Activated CD4-positive, alpha-beta memory T cell treated with anti-CD3 and anti-CD28 coated beads, Interleukin-2, amount 10 ng/mL, durations not matched to agents 7 days and 5 days (primary cell): ENCODE measurements around the gene RHBDL3. TPM values are rescaled to one million over a fixed set of nuclear protein-coding genes. Genes with fewer than 3 reads are reported as not detected.

Experiments used
- CTCF ChIA-PET: fragments of 350-600 bp; sonication (Branson Sonifier 250); formaldehyde crosslinking; loops from one replicate; lab custom pipeline; 2021; ENCODE audit warnings: antibody characterized with exemption, inconsistent platforms; lab: Charles Lee
- POLR2A ChIA-PET: fragments of 350-600 bp; sonication (Branson Sonifier 250); formaldehyde crosslinking; loops from one replicate; lab custom pipeline; 2021; ENCODE audit warnings: antibody characterized with exemption; lab: Charles Lee
- DNase-seq: peaks from one replicate; pipeline ENCODE4 v3.0.0-alpha.2; 2020
- H3K27ac Mint-ChIP-seq: one replicate; pipeline ENCODE4 v1.8.0; 2021; ENCODE audit warnings: mild to moderate bottlenecking, mixed read lengths
- H3K27me3 Mint-ChIP-seq: one replicate; pipeline ENCODE4 v1.8.0; 2021; ENCODE audit warnings: mixed read lengths
- H3K36me3 Mint-ChIP-seq: one replicate; pipeline ENCODE4 v1.8.0; 2021; ENCODE audit warnings: low read depth, mixed read lengths
- H3K4me1 Mint-ChIP-seq: one replicate; pipeline ENCODE4 v1.8.0; 2021; ENCODE audit warnings: mixed read lengths
- H3K4me3 Mint-ChIP-seq: one replicate; pipeline ENCODE4 v1.8.0; 2021; ENCODE audit warnings: mild to moderate bottlenecking, mixed read lengths
- H3K9me3 Mint-ChIP-seq: one replicate; pipeline ENCODE4 v1.8.0; 2021; ENCODE audit warnings: mixed read lengths
- total RNA-seq, 2 experiments: library from RNA; stranded (reverse); gene quantifications; one replicate each; pipeline ENCODE4 v1.2.3, GENCODE V29; 2021

Gene RHBDL3, protein sequence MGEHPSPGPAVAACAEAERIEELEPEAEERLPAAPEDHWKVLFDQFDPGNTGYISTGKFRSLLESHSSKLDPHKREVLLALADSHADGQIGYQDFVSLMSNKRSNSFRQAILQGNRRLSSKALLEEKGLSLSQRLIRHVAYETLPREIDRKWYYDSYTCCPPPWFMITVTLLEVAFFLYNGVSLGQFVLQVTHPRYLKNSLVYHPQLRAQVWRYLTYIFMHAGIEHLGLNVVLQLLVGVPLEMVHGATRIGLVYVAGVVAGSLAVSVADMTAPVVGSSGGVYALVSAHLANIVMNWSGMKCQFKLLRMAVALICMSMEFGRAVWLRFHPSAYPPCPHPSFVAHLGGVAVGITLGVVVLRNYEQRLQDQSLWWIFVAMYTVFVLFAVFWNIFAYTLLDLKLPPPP
- total RNA-seq = under 1 TPM; 0.45 to 0.55 TPM

DNA sequence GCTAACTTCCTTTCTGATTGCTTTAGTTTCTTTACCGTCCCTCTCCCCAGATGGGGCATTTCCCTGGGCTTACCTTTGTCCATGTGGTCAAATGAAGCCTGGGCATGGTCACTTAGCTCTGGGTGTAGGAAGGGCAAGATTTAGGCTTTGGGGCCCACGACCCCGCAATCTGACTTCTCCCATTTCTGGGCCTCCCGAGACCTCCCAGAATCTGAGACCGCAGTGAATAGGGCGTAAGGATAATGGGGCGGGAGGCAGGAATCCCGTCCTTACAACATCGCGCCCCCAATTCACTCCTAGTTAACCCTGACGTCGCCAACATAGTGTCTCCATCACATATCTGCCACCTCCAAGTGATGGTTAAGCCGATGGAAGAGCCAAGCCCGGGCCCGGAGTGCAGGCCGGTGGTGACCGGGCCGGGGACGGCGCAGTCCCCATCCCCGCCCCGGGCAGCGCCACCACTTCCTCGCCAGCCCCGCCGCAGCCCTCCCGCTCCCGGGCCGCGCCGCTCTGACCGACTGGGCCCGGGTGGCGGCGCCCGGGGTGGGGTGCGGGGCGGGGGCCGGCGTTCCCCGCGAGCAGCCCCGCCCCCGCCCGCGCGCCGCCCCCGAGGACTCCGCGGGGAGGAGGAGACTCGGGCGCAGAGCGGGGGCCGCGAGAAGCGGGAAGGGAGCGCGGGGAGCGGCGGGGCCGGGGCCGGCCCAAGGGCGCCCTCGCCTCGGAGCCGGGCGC is at the start of gene RHBDL3:
Gene RHBDL3 (plus strand): TSS at position 641 of the 732 bp plus-strand sequence. CDS start 358 bp downstream, outside the sequence.
- H3K4me3 Mint-ChIP-seq = peak within 1 kb of the TSS; percentile 72
- CTCF ChIA-PET = no interaction called here
- peaks cover 79% of the 10 kb centered on the region for H3K27me3 Mint-ChIP-seq
- no peaks in the 10 kb centered on the region for H3K36me3 Mint-ChIP-seq
- H3K9me3 Mint-ChIP-seq = no peaks in the 10 kb centered on the region
- no peak for DNase-seq
- peaks cover 18% of the 10 kb centered on the region for H3K4me1 Mint-ChIP-seq
- no peak within 1 kb of the TSS for H3K27ac Mint-ChIP-seq
- POLR2A ChIA-PET = no interaction called here

DNA sequence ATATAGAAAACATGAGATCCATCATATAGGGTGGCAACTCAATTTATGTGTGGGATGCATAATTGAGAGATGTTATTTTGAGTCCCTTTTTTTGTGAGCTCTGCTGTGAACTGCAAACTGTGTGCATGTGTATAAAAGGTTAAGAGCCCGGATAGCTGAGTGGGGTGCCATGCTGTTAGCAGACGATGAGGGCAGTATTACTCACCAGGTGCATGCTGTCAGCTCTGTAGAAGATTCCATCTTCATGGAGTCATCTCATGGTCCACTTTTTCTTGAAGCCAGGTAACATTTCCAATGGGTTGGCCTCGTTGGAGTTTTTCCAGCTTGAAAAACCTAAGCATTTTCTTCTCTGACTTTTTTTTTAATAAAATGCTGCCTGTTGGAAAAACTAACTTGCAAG is 43.0 kb upstream of the RHBDL3 start:
- Mint-ChIP-seq H3K9me3 (no peaks in the 10 kb centered on the region), H3K27ac (no peak overlapping the region), H3K27me3 (no peaks in the 10 kb centered on the region), H3K36me3 (peaks cover 15% of the 10 kb centered on the region), H3K4me3 (no peak overlapping the region), H3K4me1 (peaks cover 32% of the 10 kb centered on the region)
- CTCF ChIA-PET = interaction anchor here (0.7 to 1.3 kb wide), 3 partner anchors 9 to 239 kb away, joined by 3 read pairs; no protein-coding TSS in a partner anchor
- no peak for DNase-seq
- POLR2A ChIA-PET = interaction anchor here (1.0 kb wide), 1 partner anchor 9 kb away, joined by 4 read pairs; no protein-coding TSS in a partner anchor

- peaks cover 29% of the 10 kb centered on the region for H3K4me1 Mint-ChIP-seq
- no peak for DNase-seq
- no peak overlapping the region for H3K27ac Mint-ChIP-seq
- H3K4me3 Mint-ChIP-seq = no peak overlapping the region
- H3K9me3 Mint-ChIP-seq = no peaks in the 10 kb centered on the region
- ChIA-PET CTCF (no interaction called here), POLR2A (no interaction called here)
- H3K36me3 Mint-ChIP-seq = peaks cover 14% of the 10 kb centered on the region
- H3K27me3 Mint-ChIP-seq = no peaks in the 10 kb centered on the region
Measured at GRCh38 chr17:32223703-32224102, 41.9 kb upstream of the RHBDL3 start.

DNA sequence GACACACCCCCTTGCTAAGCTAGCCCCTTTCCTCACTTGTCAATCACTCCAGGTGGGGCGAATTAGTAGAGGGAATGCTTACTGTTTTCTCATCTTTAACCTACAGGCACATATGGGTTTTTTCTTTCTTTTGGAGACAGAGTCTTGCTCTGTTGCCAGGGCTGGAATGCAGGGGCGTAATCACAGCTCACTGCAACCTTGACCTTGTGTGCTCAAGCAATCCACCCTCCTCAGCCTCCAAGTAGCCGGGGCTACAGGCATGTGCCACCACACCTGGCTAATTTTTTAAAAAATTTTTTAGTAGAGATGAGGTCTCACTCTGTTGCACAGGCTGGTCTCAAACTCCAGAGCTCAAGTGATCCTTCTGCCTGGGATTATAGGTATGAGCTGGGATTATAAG is 38.7 kb upstream of the RHBDL3 start:
- Mint-ChIP-seq H3K27me3 (no peaks in the 10 kb centered on the region), H3K4me1 (peaks cover 2% of the 10 kb centered on the region), H3K9me3 (no peaks in the 10 kb centered on the region), H3K36me3 (peaks cover 14% of the 10 kb centered on the region), H3K4me3 (no peak overlapping the region), H3K27ac (no peak overlapping the region)
- ChIA-PET POLR2A (interaction anchor here (1.0 kb wide), 1 partner anchor 19 kb away, joined by 5 read pairs; no protein-coding TSS in a partner anchor), CTCF (interaction anchor here (0.6 kb wide), 1 partner anchor 35 kb away, joined by 6 read pairs; no protein-coding TSS in a partner anchor)
- DNase-seq = no peak

DNA sequence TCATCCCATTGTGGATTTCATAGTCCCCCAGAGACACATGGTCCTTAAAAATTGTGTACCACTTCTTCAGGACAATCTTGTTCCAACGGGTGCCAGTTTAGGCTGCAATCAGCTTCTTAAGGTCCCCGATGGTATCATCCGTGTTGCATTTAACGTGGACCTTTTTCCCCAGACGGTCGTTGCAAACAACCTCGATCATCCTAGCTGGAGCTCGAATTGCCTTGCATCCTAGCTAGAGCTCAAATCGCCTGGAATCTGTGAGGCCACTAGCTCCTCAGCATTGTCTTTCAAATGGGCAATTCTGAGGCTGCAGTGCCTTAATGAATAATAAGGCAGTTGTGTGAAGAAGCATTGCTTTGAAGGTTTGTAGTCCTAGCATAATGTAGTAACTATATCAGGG is 37.7 kb upstream of the RHBDL3 start:
- no peak overlapping the region for H3K27ac Mint-ChIP-seq
- H3K27me3 Mint-ChIP-seq = no peaks in the 10 kb centered on the region
- peaks cover 6% of the 10 kb centered on the region for H3K4me1 Mint-ChIP-seq
- no peak overlapping the region for H3K4me3 Mint-ChIP-seq
- ChIA-PET CTCF (interaction anchor here (0.7 kb wide), 1 partner anchor 216 kb away, joined by 5 read pairs; the partner anchor contains the start of gene PSMD11), POLR2A (no interaction called here)
- no peaks in the 10 kb centered on the region for H3K9me3 Mint-ChIP-seq
- H3K36me3 Mint-ChIP-seq = peaks cover 11% of the 10 kb centered on the region
- DNase-seq = no peak

DNA sequence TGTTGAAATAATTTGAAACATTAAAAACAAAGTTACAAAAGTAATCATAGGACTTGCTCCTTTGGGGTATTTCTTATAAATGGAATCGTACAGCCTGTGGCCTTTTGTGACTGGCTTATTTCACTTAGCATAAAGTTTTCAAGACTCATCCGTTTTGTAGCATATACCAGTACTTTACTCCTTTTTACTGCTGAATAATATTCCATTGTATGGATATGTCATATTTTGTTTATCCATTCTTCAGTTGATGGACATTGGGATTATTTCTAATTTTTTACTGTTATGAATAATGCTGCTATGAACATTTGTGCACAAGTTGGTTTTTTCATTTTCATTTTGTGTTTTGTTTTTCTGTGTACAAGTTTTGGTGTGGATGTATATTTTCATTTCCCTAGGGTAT is 30.0 kb upstream of the RHBDL3 start:
- POLR2A ChIA-PET = no interaction called here
- H3K27ac Mint-ChIP-seq = no peak overlapping the region
- no peaks in the 10 kb centered on the region for H3K9me3 Mint-ChIP-seq

DNA sequence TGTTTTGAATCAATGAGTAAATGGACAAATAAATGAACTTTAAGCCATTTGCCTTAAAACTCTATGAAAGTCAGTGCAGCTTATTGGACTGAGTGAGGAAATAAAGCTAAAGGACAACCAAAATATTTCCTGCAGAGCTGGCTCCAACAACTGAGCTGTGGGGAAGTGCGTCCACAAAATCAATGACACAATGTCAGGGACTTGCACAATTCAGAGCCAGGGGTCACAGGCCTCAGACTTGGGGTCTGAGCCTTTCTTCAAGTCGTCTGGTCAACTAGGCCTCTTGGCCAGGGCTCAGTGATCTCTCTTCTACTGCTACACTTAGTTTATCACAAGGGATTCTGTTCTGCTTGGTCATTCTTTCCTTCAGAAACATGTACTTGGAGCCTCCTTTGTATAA is 26.2 kb upstream of the RHBDL3 start:
- no peak overlapping the region for H3K4me3 Mint-ChIP-seq
- no peak overlapping the region for H3K27ac Mint-ChIP-seq
- H3K4me1 Mint-ChIP-seq = no peaks in the 10 kb centered on the region
- no peaks in the 10 kb centered on the region for H3K36me3 Mint-ChIP-seq
- ChIA-PET CTCF (no interaction called here), POLR2A (no interaction called here)
- H3K9me3 Mint-ChIP-seq = no peaks in the 10 kb centered on the region
- no peak for DNase-seq
- H3K27me3 Mint-ChIP-seq = no peaks in the 10 kb centered on the region

More for the DNA sequence above, 30.0 kb upstream of the RHBDL3 start:
- no peak for DNase-seq
- H3K36me3 Mint-ChIP-seq = no peaks in the 10 kb centered on the region
- H3K4me1 Mint-ChIP-seq = peaks cover 13% of the 10 kb centered on the region
- CTCF ChIA-PET = no interaction called here
- H3K4me3 Mint-ChIP-seq = no peak overlapping the region
- H3K27me3 Mint-ChIP-seq = no peaks in the 10 kb centered on the region

GRCh38 chr17:32240750-32241149 is 24.9 kb upstream of the RHBDL3 start:
- no peaks in the 10 kb centered on the region for H3K9me3 Mint-ChIP-seq
- H3K27ac Mint-ChIP-seq = no peak overlapping the region
- H3K4me3 Mint-ChIP-seq = no peak overlapping the region
- no peak for DNase-seq
- H3K4me1 Mint-ChIP-seq = no peaks in the 10 kb centered on the region
- POLR2A ChIA-PET = no interaction called here
- H3K36me3 Mint-ChIP-seq = no peaks in the 10 kb centered on the region
- no peaks in the 10 kb centered on the region for H3K27me3 Mint-ChIP-seq
- CTCF ChIA-PET = interaction anchor here (0.6 to 0.9 kb wide), 3 partner anchors 49 to 1351 kb away, joined by 3 read pairs; no protein-coding TSS in a partner anchor

DNA sequence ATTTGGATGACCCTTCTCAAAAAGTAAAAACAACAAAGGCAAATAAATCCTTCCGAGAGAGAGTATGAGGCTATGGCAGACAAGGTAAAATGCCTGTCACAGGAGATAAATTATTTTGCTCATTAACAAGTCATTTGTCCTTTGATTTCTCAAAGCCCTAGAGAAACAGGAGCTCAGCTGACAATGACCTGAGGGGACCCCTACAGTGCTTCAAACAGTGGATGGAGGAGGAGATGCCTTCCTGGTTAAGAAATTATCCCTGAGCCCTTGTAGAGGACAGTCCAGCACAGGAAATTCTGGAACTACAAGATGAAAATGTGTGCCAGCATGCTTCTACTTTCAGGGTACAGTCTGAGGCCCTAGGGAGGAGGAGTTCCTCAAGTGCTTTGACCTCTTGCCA is 24.0 kb upstream of the RHBDL3 start:
- POLR2A ChIA-PET = no interaction called here
- H3K27ac Mint-ChIP-seq = no peak overlapping the region
- no peak overlapping the region for H3K4me3 Mint-ChIP-seq
- DNase-seq = no peak
- no peaks in the 10 kb centered on the region for H3K36me3 Mint-ChIP-seq
- no peaks in the 10 kb centered on the region for H3K4me1 Mint-ChIP-seq
- no peaks in the 10 kb centered on the region for H3K9me3 Mint-ChIP-seq
- CTCF ChIA-PET = interaction anchor here (0.7 to 1.3 kb wide), 3 partner anchors 11 to 132 kb away, joined by 3 to 4 read pairs (median 3); no protein-coding TSS in a partner anchor
- no peaks in the 10 kb centered on the region for H3K27me3 Mint-ChIP-seq

- H3K9me3 Mint-ChIP-seq = no peaks in the 10 kb centered on the region
- no peak overlapping the region for H3K4me3 Mint-ChIP-seq
- no peaks in the 10 kb centered on the region for H3K4me1 Mint-ChIP-seq
- DNase-seq = no peak
- H3K27me3 Mint-ChIP-seq = peaks cover 4% of the 10 kb centered on the region
- ChIA-PET POLR2A (no interaction called here), CTCF (interaction anchor here (0.6 kb wide), 1 partner anchor 10 kb away, joined by 3 read pairs; no protein-coding TSS in a partner anchor)
- no peaks in the 10 kb centered on the region for H3K36me3 Mint-ChIP-seq
- no peak overlapping the region for H3K27ac Mint-ChIP-seq
Measured at GRCh38 chr17:32249475-32249874, 16.2 kb upstream of the RHBDL3 start.

- Mint-ChIP-seq H3K27me3 (peaks cover 13% of the 10 kb centered on the region), H3K27ac (no peak overlapping the region)
- POLR2A ChIA-PET = interaction anchor here (1.0 kb wide), 1 partner anchor 97 kb away, joined by 5 read pairs; no protein-coding TSS in a partner anchor
Measured at GRCh38 chr17:32253117-32253611, 12.5 kb upstream of the RHBDL3 start.

DNA sequence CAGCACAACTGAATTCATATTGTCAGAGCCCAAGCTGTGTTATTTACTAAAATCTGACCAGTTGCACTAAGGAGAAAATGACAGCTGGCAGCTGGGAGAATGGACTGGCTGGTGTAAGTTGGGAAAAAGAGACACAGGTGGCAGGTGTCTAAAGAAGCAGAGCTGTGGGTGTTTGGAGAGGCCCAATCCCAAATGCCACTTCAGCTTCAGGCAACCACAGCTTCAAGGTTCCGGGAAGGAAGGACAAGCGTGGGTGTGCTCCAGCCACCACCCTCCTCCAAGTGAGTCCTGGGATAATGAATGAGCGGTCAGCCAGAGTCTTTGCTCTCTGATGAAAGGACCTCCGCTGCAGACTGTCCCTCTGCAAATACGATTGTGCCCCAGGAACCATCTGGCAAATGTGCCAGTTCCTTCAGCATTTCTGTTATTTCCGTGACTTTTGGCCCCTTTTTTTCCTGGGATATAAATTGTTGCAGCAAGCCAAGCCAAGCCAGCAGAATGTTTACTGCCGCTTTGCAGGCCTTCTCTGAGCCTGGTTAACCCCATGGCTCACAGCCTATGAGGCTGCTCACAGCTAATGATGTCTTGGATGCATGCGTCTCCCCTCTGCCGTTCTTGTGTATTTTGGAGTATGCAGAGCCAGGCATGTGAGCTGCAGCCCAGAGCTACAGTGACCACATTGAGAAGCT is 9.5 kb upstream of the RHBDL3 start:
- Mint-ChIP-seq H3K36me3 (no peaks in the 10 kb centered on the region), H3K27ac (no peak overlapping the region), H3K4me3 (no peak overlapping the region), H3K27me3 (peaks cover 31% of the 10 kb centered on the region), H3K4me1 (no peaks in the 10 kb centered on the region), H3K9me3 (no peaks in the 10 kb centered on the region)
- CTCF ChIA-PET = interaction anchor here (1.6 kb wide), 1 partner anchor 14 kb away, joined by 3 read pairs; no protein-coding TSS in a partner anchor
- POLR2A ChIA-PET = no interaction called here
- no peak for DNase-seq

More at GRCh38 chr17:32253117-32253611, 12.5 kb upstream of the RHBDL3 start:
- Mint-ChIP-seq H3K9me3 (no peaks in the 10 kb centered on the region), H3K4me3 (no peak overlapping the region), H3K4me1 (no peaks in the 10 kb centered on the region), H3K36me3 (no peaks in the 10 kb centered on the region)
- DNase-seq = peak; percentile 82
- CTCF ChIA-PET = interaction anchor here (0.6 to 1.7 kb wide), 23 partner anchors 11 to 582 kb away, joined by 3 to 9 read pairs (median 4); partner anchors contain the start of gene PSMD11
